Measurements from ENCODE around the gene KRTAP9-7.

KRTAP9-7 gene

DNA sequence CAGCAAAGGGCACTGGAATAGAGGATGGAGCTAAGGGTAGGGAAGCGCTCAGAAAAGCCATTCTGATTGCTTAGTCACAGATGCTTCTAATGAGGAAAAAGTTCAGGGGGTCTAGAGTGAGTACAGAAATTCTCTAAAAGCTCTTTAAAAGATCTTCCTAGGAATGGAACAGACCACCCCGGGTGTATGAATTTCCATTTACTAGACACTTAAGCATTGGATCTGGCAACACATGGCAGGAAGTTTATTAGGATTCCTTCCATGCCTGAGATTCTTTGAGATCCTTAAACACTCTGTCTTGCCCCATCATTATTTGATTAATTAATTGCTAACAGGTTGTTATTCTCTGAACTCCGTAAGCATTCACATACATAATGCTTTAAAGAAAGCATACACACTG, 8.5 kb downstream of the KRTAP9-7 start:
- Mint-ChIP-seq H3K36me3 (ENCODE audit: low read depth) (no peaks in the 10 kb centered on the region), H3K4me1 (peaks cover 4% of the 10 kb centered on the region), H3K4me3 (no peak overlapping the region), H3K27me3 (ENCODE audit: low read depth) (peaks cover 3% of the 10 kb centered on the region), H3K9me3 (peaks cover 6% of the 10 kb centered on the region), H3K27ac (no peak overlapping the region)
- TF ChIP-seq, protein P1, sequence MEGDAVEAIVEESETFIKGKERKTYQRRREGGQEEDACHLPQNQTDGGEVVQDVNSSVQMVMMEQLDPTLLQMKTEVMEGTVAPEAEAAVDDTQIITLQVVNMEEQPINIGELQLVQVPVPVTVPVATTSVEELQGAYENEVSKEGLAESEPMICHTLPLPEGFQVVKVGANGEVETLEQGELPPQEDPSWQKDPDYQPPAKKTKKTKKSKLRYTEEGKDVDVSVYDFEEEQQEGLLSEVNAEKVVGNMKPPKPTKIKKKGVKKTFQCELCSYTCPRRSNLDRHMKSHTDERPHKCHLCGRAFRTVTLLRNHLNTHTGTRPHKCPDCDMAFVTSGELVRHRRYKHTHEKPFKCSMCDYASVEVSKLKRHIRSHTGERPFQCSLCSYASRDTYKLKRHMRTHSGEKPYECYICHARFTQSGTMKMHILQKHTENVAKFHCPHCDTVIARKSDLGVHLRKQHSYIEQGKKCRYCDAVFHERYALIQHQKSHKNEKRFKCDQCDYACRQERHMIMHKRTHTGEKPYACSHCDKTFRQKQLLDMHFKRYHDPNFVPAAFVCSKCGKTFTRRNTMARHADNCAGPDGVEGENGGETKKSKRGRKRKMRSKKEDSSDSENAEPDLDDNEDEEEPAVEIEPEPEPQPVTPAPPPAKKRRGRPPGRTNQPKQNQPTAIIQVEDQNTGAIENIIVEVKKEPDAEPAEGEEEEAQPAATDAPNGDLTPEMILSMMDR (IDR thresholded peaks at IDR 0.05; ENCODE audit: unreplicated experiment in 3 of 3), result no peak

DNA sequence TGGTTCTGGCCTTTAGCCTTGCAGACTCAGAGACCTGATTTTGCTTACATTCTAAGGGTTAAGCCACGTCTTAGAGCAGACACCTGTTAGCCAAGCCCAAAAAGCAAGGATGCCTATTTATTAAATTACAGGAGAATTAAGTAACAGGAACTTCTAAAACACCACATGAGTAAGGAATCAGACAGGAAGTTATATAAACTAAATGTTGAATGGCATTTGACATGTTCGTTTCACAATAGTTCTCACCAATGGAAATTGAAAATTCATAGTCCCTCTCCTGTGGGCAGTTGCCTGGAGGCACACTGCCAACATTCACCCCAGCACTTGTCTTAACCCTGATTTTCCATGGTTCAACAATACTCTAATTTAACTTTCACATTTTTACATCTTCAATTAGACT, 9.0 kb downstream of the KRTAP9-7 start:
- Mint-ChIP-seq H3K27ac (no peak overlapping the region), H3K4me3 (no peak overlapping the region), H3K9me3 (peaks cover 6% of the 10 kb centered on the region), H3K27me3 (ENCODE audit: low read depth) (no peaks in the 10 kb centered on the region), H3K36me3 (ENCODE audit: low read depth) (no peaks in the 10 kb centered on the region), H3K4me1 (peaks cover 4% of the 10 kb centered on the region)
- TF ChIP-seq, protein P1 (IDR thresholded peaks at IDR 0.05; ENCODE audit: unreplicated experiment in 3 of 3), result no peak

DNA sequence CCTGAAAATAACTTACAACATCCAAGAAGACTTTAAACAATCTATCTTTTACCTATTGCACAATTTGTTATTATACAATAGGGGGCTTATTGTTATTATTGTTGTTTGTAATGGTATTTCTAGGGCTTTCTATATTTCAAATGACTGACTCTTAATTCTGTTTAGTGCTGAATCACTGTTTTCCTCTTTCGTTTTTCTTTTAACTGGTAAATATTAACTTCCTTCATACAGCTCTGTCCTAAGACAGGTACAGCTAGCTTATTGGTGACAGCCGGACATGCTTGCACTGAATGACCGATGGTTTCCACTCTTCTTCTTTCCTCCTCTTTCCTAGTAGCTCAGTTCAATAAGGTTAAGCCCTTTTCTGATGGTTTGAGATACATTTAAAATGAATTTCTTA, 11.6 kb downstream of the KRTAP9-7 start:
- H3K4me3 Mint-ChIP-seq, result no peak overlapping the region
- TF ChIP-seq, protein P1 (IDR thresholded peaks at IDR 0.05; ENCODE audit: unreplicated experiment in 3 of 3), result no peak
- no peaks in the 10 kb centered on the region for H3K36me3 Mint-ChIP-seq (ENCODE audit: low read depth)
- peaks cover 4% of the 10 kb centered on the region for H3K27me3 Mint-ChIP-seq (ENCODE audit: low read depth)
- H3K4me1 Mint-ChIP-seq, result peaks cover 4% of the 10 kb centered on the region
- no peak overlapping the region for H3K27ac Mint-ChIP-seq
- no peaks in the 10 kb centered on the region for H3K9me3 Mint-ChIP-seq

DNA sequence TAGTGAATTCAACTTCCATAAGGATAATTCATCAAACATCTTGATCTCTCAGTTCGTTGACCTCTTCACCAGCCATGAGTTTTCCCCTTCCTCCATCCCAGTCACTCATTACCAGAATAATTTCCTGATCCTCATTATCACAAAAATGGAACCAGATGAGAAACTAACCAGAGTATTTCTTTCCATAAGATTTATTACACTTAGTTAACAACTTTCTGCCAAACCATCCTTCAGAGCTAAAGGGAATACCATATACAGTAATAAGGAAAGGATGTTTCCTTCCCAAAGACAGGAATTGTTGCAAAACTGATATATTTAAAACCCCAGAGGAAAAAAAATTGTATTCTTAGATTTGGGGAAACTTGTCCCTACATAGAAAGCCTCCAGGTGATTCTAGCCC, 18.5 kb downstream of the KRTAP9-7 start:
- Mint-ChIP-seq H3K4me1 (peaks cover 5% of the 10 kb centered on the region), H3K4me3 (no peak overlapping the region), H3K36me3 (ENCODE audit: low read depth) (no peaks in the 10 kb centered on the region), H3K27me3 (ENCODE audit: low read depth) (peaks cover 8% of the 10 kb centered on the region), H3K27ac (peak overlapping the region in 1 of 3 experiments; percentile 7), H3K9me3 (no peaks in the 10 kb centered on the region)
- TF ChIP-seq, protein P1 (IDR thresholded peaks at IDR 0.05; ENCODE audit: unreplicated experiment in 3 of 3), result no peak

DNA sequence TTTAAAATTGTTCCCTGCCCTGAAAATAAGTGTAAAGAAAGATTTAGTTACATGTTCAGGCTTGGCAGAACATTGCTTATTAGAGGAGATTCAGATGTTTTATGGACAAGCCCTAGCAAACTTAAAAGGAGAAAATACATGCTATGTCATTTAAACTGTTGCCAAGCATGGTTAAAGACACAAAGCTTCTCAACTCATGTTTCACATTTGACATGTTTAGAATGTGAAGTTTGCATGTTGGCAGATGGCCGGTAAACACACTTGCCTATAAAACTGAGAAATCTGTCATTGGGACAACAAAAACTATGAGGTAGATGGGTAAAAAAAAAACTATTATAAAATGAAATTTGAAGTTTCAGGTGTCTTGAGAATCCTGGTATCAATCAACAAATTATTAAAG, 21.3 kb downstream of the KRTAP9-7 start:
- peaks cover 8% of the 10 kb centered on the region for H3K27me3 Mint-ChIP-seq (ENCODE audit: low read depth)
- peaks cover 5% of the 10 kb centered on the region for H3K4me1 Mint-ChIP-seq
- no peak overlapping the region for H3K4me3 Mint-ChIP-seq
- H3K9me3 Mint-ChIP-seq, result peaks cover 3% of the 10 kb centered on the region
- TF ChIP-seq, protein P1 (IDR thresholded peaks at IDR 0.05; ENCODE audit: unreplicated experiment in 3 of 3), result no peak
- peak overlapping the region in 1 of 3 experiments; percentile 8 for H3K27ac Mint-ChIP-seq
- no peaks in the 10 kb centered on the region for H3K36me3 Mint-ChIP-seq (ENCODE audit: low read depth)

DNA sequence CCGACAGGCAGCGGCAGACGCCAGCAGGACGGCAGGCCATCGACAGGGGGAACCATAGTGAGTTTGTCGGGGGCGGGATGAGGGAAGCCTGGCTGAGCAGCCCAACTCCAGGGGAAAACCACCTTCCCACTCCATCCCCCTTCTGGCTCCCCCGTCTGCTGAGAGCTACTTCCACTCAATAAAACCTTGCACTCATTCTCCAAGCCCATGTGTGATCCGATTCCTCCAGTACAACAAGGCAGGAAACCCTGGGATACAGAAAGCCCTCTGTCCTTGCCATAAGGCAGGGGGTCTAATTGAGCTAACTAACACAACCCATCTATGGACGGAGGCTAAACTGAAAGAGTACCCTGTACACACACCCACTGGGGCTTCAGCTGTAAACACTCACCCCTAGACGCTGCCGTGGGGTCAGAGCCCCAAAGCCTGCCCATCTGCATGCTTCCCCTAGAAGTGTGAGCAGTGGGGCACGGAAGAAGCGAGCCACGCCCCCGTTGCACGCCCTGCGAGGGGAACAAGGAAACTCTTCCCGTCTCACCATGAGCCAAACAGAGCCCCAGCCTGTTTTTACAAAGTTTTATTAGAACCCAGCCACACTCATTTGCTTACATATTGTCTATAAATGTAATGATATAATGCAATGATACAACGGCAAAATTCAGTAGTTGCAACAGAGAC, 23.1 kb downstream of the KRTAP9-7 start:
- Mint-ChIP-seq H3K4me3 (no peak overlapping the region), H3K4me1 (peaks cover 5% of the 10 kb centered on the region), H3K36me3 (ENCODE audit: low read depth) (no peaks in the 10 kb centered on the region), H3K27ac (no peak overlapping the region), H3K27me3 (ENCODE audit: low read depth) (peaks cover 7% of the 10 kb centered on the region), H3K9me3 (peaks cover 3% of the 10 kb centered on the region)
- TF ChIP-seq, protein P1 (IDR thresholded peaks at IDR 0.05; ENCODE audit: unreplicated experiment in 3 of 3), result no peak

Measured in nephron (organoid).